OCI-LY1 (cell line): ENCODE measurements around the gene SHROOM3.

ENCODE experiments used
- H2AFZ ChIP-seq: fragments of 200-600 bp; sonication (generic), shearing (Covaris generic); 2 replicates; pipeline ENCODE4 v1.6.0; 2014; ENCODE audit warnings: antibody characterized with exemption, mild to moderate bottlenecking, low read length
- H3F3A ChIP-seq: fragments of 200-600 bp; sonication (generic), shearing (Covaris generic); 2 replicates; pipeline ENCODE4 v1.6.0; 2014; ENCODE audit warnings: mild to moderate bottlenecking, antibody characterized with exemption, low read length, moderate library complexity; ENCODE audit not compliant: insufficient read depth
- H3K27ac ChIP-seq: fragments of 200-600 bp; sonication (generic); 2 replicates; pipeline ENCODE4 v1.5.1; 2014; ENCODE audit warnings: low read length, mixed run types, mild to moderate bottlenecking, low read depth; ENCODE audit not compliant: poor library complexity, severe bottlenecking
- H3K27me3 ChIP-seq: fragments of 200-600 bp; sonication (generic); 2 replicates; pipeline ENCODE4 v1.6.0; 2014; ENCODE audit warnings: antibody characterized with exemption, mild to moderate bottlenecking, low read length, moderate library complexity; ENCODE audit not compliant: insufficient read depth
- H3K36me3 ChIP-seq: fragments of 200-600 bp; sonication (generic); 2 replicates; pipeline ENCODE4 v1.6.1; 2014; ENCODE audit warnings: mild to moderate bottlenecking, antibody characterized with exemption, low read length, moderate library complexity, mixed read lengths; ENCODE audit not compliant: insufficient read depth
- H3K4me1 ChIP-seq: fragments of 200-600 bp; sonication (generic); 2 replicates; pipeline ENCODE4 v1.5.1; 2014; ENCODE audit warnings: mild to moderate bottlenecking, low read length, moderate library complexity; ENCODE audit not compliant: insufficient read depth, severe bottlenecking
- H3K4me2 ChIP-seq: fragments of 200-600 bp; sonication (generic), shearing (Covaris generic); 2 replicates; pipeline ENCODE4 v1.6.1; 2014; ENCODE audit warnings: low read length
- H3K4me3 ChIP-seq: fragments of 200-600 bp; sonication (generic); 2 replicates; pipeline ENCODE4 v1.5.1; 2014; ENCODE audit warnings: low read length, low read depth, mild to moderate bottlenecking, mixed read lengths; ENCODE audit not compliant: poor library complexity, severe bottlenecking
- H3K79me2 ChIP-seq: fragments of 200-600 bp; shearing (Covaris generic); 2 replicates; pipeline ENCODE4 v1.6.1; 2016; ENCODE audit warnings: mixed run types, low read length, mixed read lengths; ENCODE audit not compliant: insufficient read depth
- H3K9ac ChIP-seq: fragments of 200-600 bp; sonication (generic), shearing (Covaris generic); 2 replicates; pipeline ENCODE4 v1.6.1; 2014; ENCODE audit warnings: mild to moderate bottlenecking, low read length, mixed read lengths
- H3K9me2 ChIP-seq: fragments of 200-600 bp; sonication (generic), shearing (Covaris generic); 2 replicates; pipeline ENCODE4 v1.6.1; 2014; ENCODE audit warnings: low read depth, mild to moderate bottlenecking, low read length, mixed read lengths
- H3K9me3 ChIP-seq: fragments of 200-600 bp; shearing (Covaris generic); 2 replicates; pipeline ENCODE4 v1.6.1; 2014; ENCODE audit warnings: low read length, mixed read lengths
- H4K20me1 ChIP-seq: fragments of 200-600 bp; sonication (generic), shearing (Covaris generic); 2 replicates; pipeline ENCODE4 v1.6.0; 2016; ENCODE audit warnings: mild to moderate bottlenecking, low read length; ENCODE audit not compliant: insufficient read depth
- EZH2 ChIP-seq: fragments of 200-600 bp; sonication (generic), shearing (Covaris generic); IDR thresholded peaks from 2 replicates; pipeline ENCODE4 v1.8.0; 2017; ENCODE audit warnings: borderline replicate concordance, mixed run types, mild to moderate bottlenecking, antibody characterized with exemption, low read length, moderate library complexity, mixed read lengths
- TF ChIP-seq, protein P1 (sequence below): fragments of 200-600 bp; sonication (generic), shearing (Covaris generic); IDR thresholded peaks from 2 replicates; pipeline ENCODE4 v1.5.1; 2017; ENCODE audit warnings: mild to moderate bottlenecking, antibody characterized with exemption, low read length, moderate library complexity, mixed read lengths

The SHROOM3 gene

DNA sequence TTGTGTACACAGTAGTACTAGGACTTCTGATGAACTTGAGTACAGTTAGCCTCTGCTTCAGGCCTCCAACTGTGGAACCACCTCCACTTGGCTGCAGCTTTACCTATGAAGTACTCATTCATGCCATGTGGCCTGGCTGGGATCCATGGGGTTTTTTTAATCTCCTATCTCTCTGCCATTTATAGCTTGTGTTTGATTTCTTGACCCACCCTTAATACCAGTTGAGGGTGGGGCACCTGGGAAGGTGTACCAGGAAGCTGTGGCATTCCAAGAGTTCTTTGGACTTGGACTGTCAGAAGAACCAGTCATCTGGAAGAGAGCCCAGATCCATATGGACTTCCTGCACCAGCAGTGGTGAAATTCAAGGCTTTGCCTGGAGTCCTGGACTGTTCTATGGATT, 230.1 kb downstream of the SHROOM3 start:
- Histone ChIP-seq H3K4me1 (no peaks in the 10 kb centered on the region), H3K4me2 (no peak overlapping the region)

DNA sequence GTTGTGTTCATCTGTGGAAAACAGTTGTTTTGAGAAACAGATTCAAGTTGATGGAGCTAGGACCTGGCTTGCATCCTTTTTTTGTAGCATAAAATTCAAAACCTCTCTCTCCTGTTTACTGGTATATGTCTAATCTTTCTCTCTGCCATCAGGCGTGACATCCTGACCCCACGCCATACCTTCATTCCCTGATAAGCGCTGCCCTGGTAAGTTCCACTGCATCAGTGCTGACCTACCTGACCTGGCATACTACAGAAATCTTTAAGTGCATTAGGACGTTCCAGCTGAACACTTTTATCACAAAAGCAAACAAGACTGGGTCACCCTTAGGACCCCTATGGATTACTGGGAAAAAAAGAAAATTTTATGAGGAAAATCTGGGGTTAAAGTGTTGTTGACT, 230.7 kb downstream of the SHROOM3 start:
- Histone ChIP-seq H3K4me1 (no peaks in the 10 kb centered on the region), H3K27ac (no peak overlapping the region), H3K4me2 (no peak overlapping the region), H3K27me3 (no peaks in the 10 kb centered on the region), H3K4me3 (no peak overlapping the region), H3K9me3 (no peaks in the 10 kb centered on the region), H3K9me2 (no peaks in the 10 kb centered on the region), H2AFZ (no peak overlapping the region), H3K79me2 (no peaks in the 10 kb centered on the region), H3K9ac (no peak overlapping the region), H3K36me3 (no peaks in the 10 kb centered on the region), H3F3A (no peaks in the 10 kb centered on the region), H4K20me1 (no peaks in the 10 kb centered on the region)
- TF ChIP-seq EZH2, result no peak
- TF ChIP-seq, protein P1, sequence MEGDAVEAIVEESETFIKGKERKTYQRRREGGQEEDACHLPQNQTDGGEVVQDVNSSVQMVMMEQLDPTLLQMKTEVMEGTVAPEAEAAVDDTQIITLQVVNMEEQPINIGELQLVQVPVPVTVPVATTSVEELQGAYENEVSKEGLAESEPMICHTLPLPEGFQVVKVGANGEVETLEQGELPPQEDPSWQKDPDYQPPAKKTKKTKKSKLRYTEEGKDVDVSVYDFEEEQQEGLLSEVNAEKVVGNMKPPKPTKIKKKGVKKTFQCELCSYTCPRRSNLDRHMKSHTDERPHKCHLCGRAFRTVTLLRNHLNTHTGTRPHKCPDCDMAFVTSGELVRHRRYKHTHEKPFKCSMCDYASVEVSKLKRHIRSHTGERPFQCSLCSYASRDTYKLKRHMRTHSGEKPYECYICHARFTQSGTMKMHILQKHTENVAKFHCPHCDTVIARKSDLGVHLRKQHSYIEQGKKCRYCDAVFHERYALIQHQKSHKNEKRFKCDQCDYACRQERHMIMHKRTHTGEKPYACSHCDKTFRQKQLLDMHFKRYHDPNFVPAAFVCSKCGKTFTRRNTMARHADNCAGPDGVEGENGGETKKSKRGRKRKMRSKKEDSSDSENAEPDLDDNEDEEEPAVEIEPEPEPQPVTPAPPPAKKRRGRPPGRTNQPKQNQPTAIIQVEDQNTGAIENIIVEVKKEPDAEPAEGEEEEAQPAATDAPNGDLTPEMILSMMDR, result no peak

More for the DNA sequence above, 230.1 kb downstream of the SHROOM3 start:
- Histone ChIP-seq H3F3A (no peaks in the 10 kb centered on the region), H3K79me2 (no peaks in the 10 kb centered on the region), H3K4me3 (no peak overlapping the region), H3K9me2 (no peaks in the 10 kb centered on the region), H4K20me1 (no peaks in the 10 kb centered on the region), H3K9ac (no peak overlapping the region), H3K9me3 (no peaks in the 10 kb centered on the region), H2AFZ (no peak overlapping the region), H3K27me3 (no peaks in the 10 kb centered on the region), H3K27ac (no peak overlapping the region), H3K36me3 (no peaks in the 10 kb centered on the region)
- TF ChIP-seq, protein P1, result no peak
- no peak for TF ChIP-seq EZH2

DNA sequence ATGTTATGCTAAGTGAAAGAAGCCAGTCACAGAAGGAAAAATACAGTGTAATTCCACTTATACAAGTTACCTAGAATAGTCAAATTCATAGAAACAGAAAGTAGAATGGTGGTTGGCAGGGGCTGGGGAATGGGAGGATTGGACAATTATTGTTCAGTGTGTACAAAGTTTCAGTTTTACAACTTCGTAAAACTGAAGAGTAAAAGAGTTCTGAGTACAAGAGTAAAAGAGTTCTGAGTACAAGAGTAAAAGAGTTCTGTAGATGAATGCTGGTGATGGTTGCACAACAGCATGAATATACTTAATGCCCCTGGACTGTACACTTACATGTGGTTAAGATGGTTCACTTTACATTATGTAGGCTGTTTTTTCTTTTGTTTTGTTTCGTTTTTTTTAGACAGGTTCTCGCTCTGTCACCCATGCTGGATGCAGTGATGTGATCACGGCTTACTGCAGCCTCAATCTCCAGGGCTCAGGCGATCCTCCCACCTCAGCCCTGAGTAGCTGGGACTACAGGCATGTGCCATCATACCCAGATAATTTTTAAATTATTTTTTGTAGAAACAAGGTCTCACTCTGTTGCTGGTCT, 232.0 kb downstream of the SHROOM3 start:
- no peak overlapping the region for H3K4me2 ChIP-seq
- no peak overlapping the region for H3K9ac ChIP-seq
- no peaks in the 10 kb centered on the region for H4K20me1 ChIP-seq
- H3K79me2 ChIP-seq, result no peaks in the 10 kb centered on the region
- no peaks in the 10 kb centered on the region for H3K9me3 ChIP-seq
- H3K4me1 ChIP-seq, result no peaks in the 10 kb centered on the region
- no peaks in the 10 kb centered on the region for H3F3A ChIP-seq
- H3K27me3 ChIP-seq, result no peaks in the 10 kb centered on the region
- no peaks in the 10 kb centered on the region for H3K36me3 ChIP-seq
- no peak overlapping the region for H2AFZ ChIP-seq
- H3K27ac ChIP-seq, result no peak overlapping the region
- TF ChIP-seq, protein P1, result no peak
- TF ChIP-seq EZH2, result no peak
- no peaks in the 10 kb centered on the region for H3K9me2 ChIP-seq
- H3K4me3 ChIP-seq, result no peak overlapping the region
